GM03348 (cell line): ENCODE results near the gene FOXJ3.
"Not testable (repeated sequence)": the region's sequence is repeated elsewhere in the genome, so short reads cannot be mapped to it uniquely, and the experiment has no call there.

Source experiments
- DNase-seq: peaks from one replicate; pipeline ENCODE4 v3.0.0; 2012; ENCODE audit warnings: low spot score

FOXJ3 gene

GRCh38 chr1:42251042-42251441, 84.0 kb downstream of the FOXJ3 start:
- no peak for DNase-seq

GRCh38 chr1:42250164-42250563, 84.9 kb downstream of the FOXJ3 start:
- DNase-seq = no peak

- peak; percentile 9 for DNase-seq
Measured at GRCh38 chr1:42240966-42241755, 93.9 kb downstream of the FOXJ3 start.

GRCh38 chr1:42239555-42239954, 95.5 kb downstream of the FOXJ3 start:
- DNase-seq = no peak

- DNase-seq = no peak
Measured at GRCh38 chr1:42239041-42239440, 96.0 kb downstream of the FOXJ3 start.

GRCh38 chr1:42231253-42231652, 103.8 kb downstream of the FOXJ3 start:
- DNase-seq = no peak

- no peak for DNase-seq
Measured at GRCh38 chr1:42228938-42229337, 106.1 kb downstream of the FOXJ3 start.

- no peak for DNase-seq
Measured at GRCh38 chr1:42223036-42223435, 112.0 kb downstream of the FOXJ3 start.

- DNase-seq = peak; percentile 57
Measured at GRCh38 chr1:42221952-42222606, 113.0 kb downstream of the FOXJ3 start.

- DNase-seq = no peak
Measured at GRCh38 chr1:42221456-42221855, 113.6 kb downstream of the FOXJ3 start.

- no peak for DNase-seq
Measured at GRCh38 chr1:42219627-42220026, 115.4 kb downstream of the FOXJ3 start.

GRCh38 chr1:42214447-42214871, 120.6 kb downstream of the FOXJ3 start:
- DNase-seq = peak; percentile 53

GRCh38 chr1:42211224-42211623, 123.8 kb downstream of the FOXJ3 start:
- DNase-seq = peak; percentile 39

GRCh38 chr1:42210421-42211133, 124.5 kb downstream of the FOXJ3 start:
- no peak for DNase-seq

GRCh38 chr1:42209526-42210251, 125.3 kb downstream of the FOXJ3 start:
- DNase-seq = no peak

GRCh38 chr1:42206930-42207329, 128.1 kb downstream of the FOXJ3 start:
- DNase-seq = not testable (repeated sequence)

- DNase-seq = no peak
Measured at GRCh38 chr1:42206164-42206563, 128.9 kb downstream of the FOXJ3 start.

- no peak for DNase-seq
Measured at GRCh38 chr1:42201986-42202385, 133.0 kb downstream of the FOXJ3 start.

GRCh38 chr1:42198251-42198650, 136.8 kb downstream of the FOXJ3 start:
- DNase-seq = no peak

- no peak for DNase-seq
Measured at GRCh38 chr1:42195841-42196240, 139.2 kb downstream of the FOXJ3 start.

- DNase-seq = no peak
Measured at GRCh38 chr1:42192106-42192505, 142.9 kb downstream of the FOXJ3 start.

- DNase-seq = no peak
Measured at GRCh38 chr1:42191319-42191718, 143.7 kb downstream of the FOXJ3 start.
